ENCODE results near the gene ZIC4.

ZIC4 gene

DNA sequence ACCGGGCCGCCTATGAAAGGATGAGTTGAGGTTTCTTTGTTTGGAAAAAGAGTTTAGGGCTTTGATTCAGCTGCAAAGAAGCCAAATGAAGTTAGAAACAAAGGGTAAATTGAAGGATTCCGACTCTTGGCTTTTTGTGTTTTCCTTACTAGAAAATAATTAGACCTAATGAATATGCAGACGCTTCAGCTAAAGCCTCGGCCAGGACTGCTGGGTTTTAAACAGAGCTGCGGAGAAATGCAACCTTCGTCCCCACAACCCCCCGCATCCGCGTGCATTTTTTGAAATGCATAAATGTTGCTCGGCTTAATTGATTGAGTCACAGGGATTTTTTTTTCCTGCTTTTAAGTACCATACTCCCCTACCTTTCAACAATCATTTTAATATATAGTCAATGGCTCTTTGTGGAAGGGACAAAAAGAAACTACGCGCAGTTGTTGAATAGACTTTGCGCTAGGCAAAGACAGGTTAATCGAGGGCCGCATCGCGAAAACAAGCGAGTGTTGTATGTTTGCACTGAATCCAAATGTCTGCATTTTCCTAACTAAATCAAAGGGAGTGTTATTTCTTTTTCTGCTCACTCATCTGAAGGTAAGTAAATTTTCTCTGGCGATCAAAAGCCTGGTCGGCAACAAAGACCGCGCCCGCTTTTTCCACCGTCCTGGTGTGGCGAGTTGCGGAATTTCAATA is 1.3 kb upstream of the ZIC4 start:
- TF ChIP-seq, protein P1, sequence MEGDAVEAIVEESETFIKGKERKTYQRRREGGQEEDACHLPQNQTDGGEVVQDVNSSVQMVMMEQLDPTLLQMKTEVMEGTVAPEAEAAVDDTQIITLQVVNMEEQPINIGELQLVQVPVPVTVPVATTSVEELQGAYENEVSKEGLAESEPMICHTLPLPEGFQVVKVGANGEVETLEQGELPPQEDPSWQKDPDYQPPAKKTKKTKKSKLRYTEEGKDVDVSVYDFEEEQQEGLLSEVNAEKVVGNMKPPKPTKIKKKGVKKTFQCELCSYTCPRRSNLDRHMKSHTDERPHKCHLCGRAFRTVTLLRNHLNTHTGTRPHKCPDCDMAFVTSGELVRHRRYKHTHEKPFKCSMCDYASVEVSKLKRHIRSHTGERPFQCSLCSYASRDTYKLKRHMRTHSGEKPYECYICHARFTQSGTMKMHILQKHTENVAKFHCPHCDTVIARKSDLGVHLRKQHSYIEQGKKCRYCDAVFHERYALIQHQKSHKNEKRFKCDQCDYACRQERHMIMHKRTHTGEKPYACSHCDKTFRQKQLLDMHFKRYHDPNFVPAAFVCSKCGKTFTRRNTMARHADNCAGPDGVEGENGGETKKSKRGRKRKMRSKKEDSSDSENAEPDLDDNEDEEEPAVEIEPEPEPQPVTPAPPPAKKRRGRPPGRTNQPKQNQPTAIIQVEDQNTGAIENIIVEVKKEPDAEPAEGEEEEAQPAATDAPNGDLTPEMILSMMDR (IDR thresholded peaks at IDR 0.05; ENCODE audit: borderline replicate concordance, control extremely low read depth, extremely low read depth, insufficient read depth, missing control alignments): no peak
- in situ Hi-C loops (cut with MboI; ENCODE audit: low sequenced_read_pairs, unreplicated experiment): no loop called here
- no peak for DNase-seq (ENCODE audit: low spot score)

DNA sequence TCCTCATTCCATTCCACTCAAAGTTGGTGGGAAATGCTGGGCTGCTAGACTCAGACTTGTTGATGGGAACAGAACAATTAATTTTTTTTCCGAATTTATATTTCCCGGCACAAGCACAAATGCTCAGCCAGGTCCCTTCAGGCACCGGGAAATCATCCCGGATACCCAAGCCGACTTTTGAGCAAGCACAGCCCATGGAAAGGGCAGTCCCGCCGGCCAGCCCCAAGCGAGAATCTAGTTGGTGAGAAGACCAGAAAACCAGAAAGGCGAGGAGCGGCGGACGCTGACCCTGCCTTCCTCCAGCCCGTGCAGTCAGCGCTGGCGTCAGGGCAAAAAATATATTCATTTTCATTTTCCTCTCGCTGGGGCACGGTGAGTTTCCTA is 763 bp upstream of the ZIC4 start:
- in situ Hi-C loops (cut with MboI; ENCODE audit: low sequenced_read_pairs, unreplicated experiment): no loop called here
- DNase-seq (ENCODE audit: low spot score): no peak
- TF ChIP-seq, protein P1 (IDR thresholded peaks at IDR 0.05; ENCODE audit: borderline replicate concordance, control extremely low read depth, extremely low read depth, insufficient read depth, missing control alignments): no peak

DNA sequence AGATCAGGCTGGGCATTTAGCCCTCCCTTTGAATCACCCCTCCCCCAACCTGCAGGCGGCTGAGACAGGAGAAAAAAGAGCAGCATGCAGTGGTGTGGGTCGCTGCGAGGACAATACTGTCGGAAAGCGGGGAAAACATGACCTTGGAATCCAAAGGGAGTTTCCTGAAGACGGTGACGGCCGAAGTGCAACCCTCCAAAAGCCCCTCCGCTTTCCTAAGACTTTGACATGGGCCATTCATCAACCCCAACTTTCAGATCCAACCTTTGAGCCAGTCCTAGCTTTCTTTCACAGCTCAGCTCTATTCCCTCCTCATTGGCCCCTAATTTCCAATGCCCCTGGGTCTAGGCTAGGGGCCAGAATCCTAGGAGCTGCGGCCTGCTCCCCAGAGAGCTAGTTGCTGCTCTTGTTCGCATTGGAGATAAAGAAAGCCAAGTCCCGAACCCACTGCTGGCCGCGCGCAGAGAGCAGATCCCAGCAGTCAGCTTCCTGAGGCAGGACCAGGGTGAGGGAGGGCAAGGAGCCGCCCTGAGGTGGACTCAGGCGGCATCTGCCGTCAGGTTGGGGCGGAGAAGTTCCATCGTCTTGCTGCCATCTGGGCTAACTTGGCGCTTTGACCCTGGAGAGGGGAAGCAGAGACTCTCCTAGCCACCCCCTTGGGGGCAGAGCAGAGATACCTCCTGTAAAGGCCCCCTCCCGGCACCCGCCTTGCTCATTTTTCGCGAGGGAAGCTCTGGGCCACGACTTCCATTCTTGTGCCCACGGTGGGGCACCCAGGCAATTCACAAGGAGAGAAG is 914 bp downstream of the ZIC4 start:
- no peak for DNase-seq (ENCODE audit: low spot score)
- TF ChIP-seq, protein P1 (IDR thresholded peaks at IDR 0.05; ENCODE audit: borderline replicate concordance, control extremely low read depth, extremely low read depth, insufficient read depth, missing control alignments): no peak
- in situ Hi-C loops (cut with MboI; ENCODE audit: low sequenced_read_pairs, unreplicated experiment): no loop called here

DNA sequence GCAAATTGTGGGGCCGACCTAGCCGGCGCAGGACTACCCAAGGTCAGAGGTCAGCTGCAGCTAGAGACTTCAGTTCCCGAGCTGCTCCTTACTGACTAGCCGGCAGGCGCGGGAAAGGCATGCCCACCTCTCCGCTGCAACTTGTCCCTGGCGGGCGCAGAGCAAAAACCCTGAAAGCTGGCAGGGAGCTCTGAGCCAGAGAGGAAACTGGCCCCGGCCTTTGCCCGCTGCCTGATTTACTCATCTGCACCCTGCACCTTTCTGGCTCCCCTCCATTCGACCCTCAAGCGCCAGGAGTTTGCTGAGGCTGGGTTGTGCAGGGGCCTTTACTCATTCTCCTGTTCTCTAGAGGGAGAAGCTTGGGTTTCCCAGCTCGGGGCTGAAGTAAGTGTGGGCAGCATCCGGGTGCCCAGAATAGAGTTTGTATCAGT is 1.5 kb downstream of the ZIC4 start:
- in situ Hi-C loops (cut with MboI; ENCODE audit: low sequenced_read_pairs, unreplicated experiment): no loop called here
- TF ChIP-seq, protein P1 (IDR thresholded peaks at IDR 0.05; ENCODE audit: borderline replicate concordance, control extremely low read depth, extremely low read depth, insufficient read depth, missing control alignments): no peak
- DNase-seq (ENCODE audit: low spot score): no peak

DNA sequence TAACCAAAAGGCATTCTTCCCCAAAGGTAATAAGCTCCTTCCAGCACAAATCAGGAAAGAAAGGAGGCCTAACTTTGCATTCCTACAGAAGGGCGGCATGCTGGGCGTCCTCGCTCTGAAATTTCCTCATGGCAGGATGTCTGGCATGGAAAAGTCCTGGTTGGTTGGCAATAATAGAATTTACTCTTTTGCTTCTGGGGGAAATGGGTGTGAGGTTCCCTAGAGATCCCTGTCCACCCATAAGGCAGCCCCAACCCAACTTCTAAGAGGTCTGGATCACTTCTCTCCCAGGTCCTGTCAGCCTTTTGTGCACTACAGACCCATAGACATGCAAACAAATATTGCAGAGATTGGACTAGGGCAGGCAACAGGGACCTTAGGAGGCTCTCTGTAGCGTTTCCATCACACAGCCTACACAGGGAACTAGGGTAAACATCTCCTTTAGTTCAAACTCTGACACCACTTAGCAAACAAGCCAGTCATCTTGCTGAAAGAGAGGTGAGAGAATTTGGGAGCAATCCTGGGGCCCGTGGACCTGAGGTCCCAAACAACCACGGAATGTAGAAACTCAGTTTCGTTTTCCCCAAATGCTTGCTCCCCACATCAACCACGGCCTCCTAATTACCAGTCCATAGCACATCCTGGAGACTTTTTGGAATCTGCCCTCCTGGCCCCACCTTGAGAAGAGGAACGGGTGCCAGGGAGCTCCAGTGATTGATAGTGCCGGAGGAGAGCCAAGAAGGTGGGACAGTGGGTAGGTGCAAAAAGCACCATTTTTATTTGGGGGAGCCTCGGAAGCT is 2.1 kb downstream of the ZIC4 start:
- in situ Hi-C loops (cut with MboI; ENCODE audit: low sequenced_read_pairs, unreplicated experiment): no loop called here
- DNase-seq (ENCODE audit: low spot score): no peak

DNA sequence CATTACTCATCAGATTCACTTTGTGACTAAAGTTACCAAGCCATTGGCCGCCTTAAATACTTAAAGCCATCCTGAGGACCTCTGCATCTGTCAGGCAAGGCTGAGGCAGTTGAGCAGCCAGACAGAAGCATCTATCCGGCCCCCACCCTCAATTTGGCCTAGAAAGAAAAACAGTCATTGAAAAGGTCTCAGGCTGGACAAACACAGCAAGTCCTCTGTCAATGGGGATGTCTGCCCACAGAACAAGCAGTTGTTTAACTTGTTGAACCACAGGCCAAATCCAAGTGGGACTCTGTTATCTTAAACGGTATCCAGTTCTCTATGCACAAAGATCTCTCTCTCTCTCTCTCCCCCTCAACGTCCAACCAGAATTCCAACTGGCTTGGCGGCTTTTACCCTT is 2.8 kb downstream of the ZIC4 start:
- in situ Hi-C loops (cut with MboI; ENCODE audit: low sequenced_read_pairs, unreplicated experiment): no loop called here
- TF ChIP-seq, protein P1 (IDR thresholded peaks at IDR 0.05; ENCODE audit: borderline replicate concordance, control extremely low read depth, extremely low read depth, insufficient read depth, missing control alignments): no peak
- DNase-seq (ENCODE audit: low spot score): no peak

More for the DNA sequence above, 2.1 kb downstream of the ZIC4 start:
- TF ChIP-seq, protein P1 (IDR thresholded peaks at IDR 0.05; ENCODE audit: borderline replicate concordance, control extremely low read depth, extremely low read depth, insufficient read depth, missing control alignments): no peak
